HepG2 (cell line): ENCODE data around the gene SPTAN1. TPM values are rescaled to one million over a fixed set of nuclear protein-coding genes. Genes with fewer than 3 reads are reported as not detected.

ENCODE experiments used
- ATAC-seq: fragments of 200-7000 bp; cut with Tn5 transposase; 3 replicates; pipeline ENCODE4 v1.9.1; 2020; ENCODE audit warnings: mild to moderate bottlenecking, moderate library complexity
- BruUV-seq: library from RNA; stranded (reverse); fragments of 400-500 nt; replicated peaks from 2 replicates; lab custom pipeline; 2021; lab: Mats Ljungman, UMichigan
- CTCF ChIA-PET: fragments of 300-600 bp; formaldehyde crosslinking; extraction: SDS; loops from one replicate; lab custom pipeline; 2021; ENCODE audit warnings: low total read pairs, inconsistent platforms, low intra/inter-chr PET ratio; lab: Yijun Ruan, JAX
- POLR2A ChIA-PET: fragments of 350-600 bp; sonication (Branson Sonifier 250); formaldehyde crosslinking; loops from one replicate; lab custom pipeline; 2020; ENCODE audit warnings: antibody characterized with exemption, inconsistent platforms; lab: Yijun Ruan, JAX
- DNase-seq: peaks from one replicate; pipeline ENCODE4 v3.0.0-alpha.2; 2015; ENCODE audit warnings: low spot score
- FAIRE-seq: peaks from 3 replicates; lab custom pipeline; 2011; peaks lifted over from hg19 to GRCh38; lab: Jason Lieb, UNC
- H2AFZ ChIP-seq: one replicate; pipeline ENCODE4 v1.6.1; 2011; ENCODE audit warnings: low read length, inconsistent platforms
- H3K27ac ChIP-seq: fragments of 300-600 bp; 3 replicates; pipeline ENCODE4 v1.8.0; 2011; ENCODE audit warnings: mixed run types, mild to moderate bottlenecking, mixed read lengths, low read length, inconsistent platforms; ENCODE audit not compliant: insufficient read depth; ENCODE audit errors: extremely low read length
- H3K27me3 ChIP-seq, 2 experiments: fragments of 200-600 bp in 1 of 2; 2 replicates in 1 of 2; 3 replicates in 1 of 2; pipeline versions ENCODE4 v1.6.0 to v1.8.0; 2011; ENCODE audit warnings: low read length in 2 of 2, mild to moderate bottlenecking in 2 of 2, moderate library complexity in 2 of 2, inconsistent platforms in 1 of 2; ENCODE audit not compliant: insufficient read depth in 2 of 2, control insufficient read depth in 1 of 2
- H3K36me3 ChIP-seq, 2 experiments: fragments of 200-600 bp in 1 of 2; replicated peaks in 1 of 2; 2 replicates in 1 of 2; 3 replicates in 1 of 2; pipeline versions ENCODE4 v1.5.1 to v1.8.0; 2011; ENCODE audit warnings: low read length in 2 of 2, inconsistent platforms in 1 of 2; ENCODE audit not compliant: insufficient read depth in 2 of 2, control insufficient read depth in 1 of 2
- H3K4me1 ChIP-seq: 2 replicates; pipeline ENCODE4 v1.5.1; 2012; ENCODE audit warnings: low read length, inconsistent platforms; ENCODE audit not compliant: insufficient read depth
- H3K4me2 ChIP-seq: 2 replicates; pipeline ENCODE4 v1.6.0; 2011; ENCODE audit warnings: low read depth, low read length, inconsistent platforms
- H3K4me3 ChIP-seq, 3 experiments: fragments of 200-600 bp in 1 of 3; sonication (generic), shearing (Covaris generic) in 1 of 3; replicated peaks in 1 of 3; 2 replicates each; pipeline ENCODE4 v1.5.1; 2011 to 2016; ENCODE audit warnings: low read length in 3 of 3, inconsistent platforms in 2 of 3, low read depth in 2 of 3, mild to moderate bottlenecking in 2 of 3, control low read depth in 1 of 3, mixed read lengths in 1 of 3; ENCODE audit not compliant: insufficient read depth in 1 of 3
- H3K79me2 ChIP-seq: one replicate; pipeline ENCODE4 v1.6.1; 2011; ENCODE audit warnings: low read length, inconsistent platforms; ENCODE audit not compliant: insufficient read depth
- H3K9ac ChIP-seq: 2 replicates; pipeline ENCODE4 v1.6.0; 2011; ENCODE audit warnings: mild to moderate bottlenecking, low read depth, low read length, inconsistent platforms; ENCODE audit not compliant: insufficient read depth
- H3K9me3 ChIP-seq: 2 replicates; pipeline ENCODE4 v1.5.1; 2012; ENCODE audit warnings: mild to moderate bottlenecking, low read length
- H4K20me1 ChIP-seq: 2 replicates; pipeline ENCODE4 v1.6.0; 2011; ENCODE audit warnings: inconsistent platforms, mild to moderate bottlenecking, low read length, moderate library complexity; ENCODE audit not compliant: insufficient read depth
- AKAP8 ChIP-seq: sonication (generic); formaldehyde crosslinking; IDR thresholded peaks from 2 replicates; pipeline ENCODE4 v1.5.1; 2020; ENCODE audit warnings: mild to moderate bottlenecking, missing genetic modification reagents
- HMG20A ChIP-seq: IDR thresholded peaks from 2 replicates; pipeline ENCODE4 v1.6.1; 2016; ENCODE audit warnings: borderline replicate concordance
- KAT8 ChIP-seq: IDR thresholded peaks from 2 replicates; pipeline ENCODE4 v1.6.1; 2016; ENCODE audit warnings: missing genetic modification reagents, missing compliant biosample characterization
- MTA3 ChIP-seq: sonication (generic); formaldehyde crosslinking; IDR thresholded peaks from 2 replicates; pipeline ENCODE4 v1.4.0; 2020; ENCODE audit warnings: missing genetic modification reagents
- NFKBIZ ChIP-seq: IDR thresholded peaks from 2 replicates; pipeline ENCODE4 v1.6.1; 2018; ENCODE audit warnings: missing genetic modification reagents, missing compliant biosample characterization
- RELA ChIP-seq: sonication (generic); formaldehyde crosslinking; IDR thresholded peaks from 2 replicates; pipeline ENCODE4 v1.4.0; 2020; ENCODE audit warnings: missing genetic modification reagents
- SUZ12 ChIP-seq: fragments of 150-350 bp; IDR thresholded peaks from 2 replicates; pipeline ENCODE4 v1.6.1; 2014; ENCODE audit warnings: low read depth, low read length
- YEATS4 ChIP-seq: sonication (generic); formaldehyde crosslinking; IDR thresholded peaks from 2 replicates; pipeline ENCODE4 v1.4.0; 2020; ENCODE audit warnings: missing genetic modification reagents, borderline replicate concordance
- ZNF282 ChIP-seq: fragments of 450-650 bp; IDR thresholded peaks from 2 replicates; pipeline ENCODE4 v1.6.1; 2018; ENCODE audit not compliant: partially characterized antibody
- ZNF317 ChIP-seq: sonication (generic); formaldehyde crosslinking; IDR thresholded peaks from 2 replicates; pipeline ENCODE4 v1.5.0; 2020; ENCODE audit warnings: mild to moderate bottlenecking, missing genetic modification reagents
- ZNF343 ChIP-seq: sonication (generic); formaldehyde crosslinking; IDR thresholded peaks from 2 replicates; pipeline ENCODE4 v1.4.0; 2020; ENCODE audit warnings: mild to moderate bottlenecking, missing genetic modification reagents
- ZNF367 ChIP-seq: sonication (generic); formaldehyde crosslinking; IDR thresholded peaks from 2 replicates; pipeline ENCODE4 v1.4.0; 2020; ENCODE audit warnings: missing genetic modification reagents, borderline replicate concordance
- ZNF468 ChIP-seq: sonication (generic); formaldehyde crosslinking; IDR thresholded peaks from 2 replicates; pipeline ENCODE4 v1.8.0; 2022; ENCODE audit warnings: mild to moderate bottlenecking, moderate library complexity, missing genetic modification reagents
- ZNF501 ChIP-seq: sonication (generic); formaldehyde crosslinking; IDR thresholded peaks from 2 replicates; pipeline ENCODE4 v1.5.1; 2020; ENCODE audit warnings: mild to moderate bottlenecking, moderate library complexity, missing genetic modification reagents
- ZNF792 ChIP-seq: IDR thresholded peaks from 2 replicates; pipeline ENCODE4 v1.6.1; 2016
- ZNF879 ChIP-seq: sonication (generic); formaldehyde crosslinking; IDR thresholded peaks from 2 replicates; pipeline ENCODE4 v1.8.1; 2023; ENCODE audit warnings: missing genetic modification reagents
- ZSCAN22 ChIP-seq: sonication (generic); formaldehyde crosslinking; IDR thresholded peaks from 2 replicates; pipeline ENCODE4 v1.4.0; 2020; ENCODE audit warnings: mild to moderate bottlenecking, missing genetic modification reagents
- WGBS: methylation state at CpG from one replicate; pipeline ENCODE4 v1.1.6; 2017; ENCODE audit warnings: low lambda C conversion rate; 5-methylcytosine and 5-hydroxymethylcytosine counted together
- in situ Hi-C: cut with HindIII; loops from 2 replicates; pipeline ENCODE4 v1.10.0; 2017; ENCODE audit warnings: low pct_unique_long_range_greater_than_20kb; ENCODE audit not compliant: extremely low pct_ligation_motif_present
- intact Hi-C: fragments of 100-400 bp; cut with micrococcal nuclease; formaldehyde crosslinking; loops from one replicate; pipeline ENCODE4 v1.10.0; 2022; ENCODE audit not compliant: unreplicated experiment
- polyA plus RNA-seq, 8 experiments: library from polyadenylated mRNA; depleted of rRNA in 3 of 8; stranded (reverse) in 7 of 8; unstranded in 1 of 8; fragments of >200 nt; fragmentation: Illumina TruSeq in 4 of 8; extraction: Trizol in 4 of 8; gene quantifications; 2 replicates each; pipeline versions ENCODE4 v1.2.1 to v1.2.3, GENCODE V29; 2011 to 2016; ENCODE audit warnings: low read depth in 4 of 8, missing spikeins in 1 of 8, mixed read lengths in 1 of 8; ENCODE audit not compliant: insufficient read depth in 1 of 8
- total RNA-seq, 5 experiments: library from RNA; depleted of rRNA; stranded (reverse); fragments of >200 nt; fragmentation: Illumina TruSeq; extraction: Trizol; gene quantifications; 2 replicates each; pipeline ENCODE4 v1.2.3, GENCODE V29; 2016; ENCODE audit warnings: low read depth in 1 of 5
- TF ChIP-seq, protein P1 (sequence below): sonication (generic); formaldehyde crosslinking; IDR thresholded peaks from 2 replicates; pipeline ENCODE4 v1.5.1; 2020; ENCODE audit warnings: mild to moderate bottlenecking, missing genetic modification reagents, borderline replicate concordance
- TF ChIP-seq, protein P2 (sequence below): IDR thresholded peaks from 2 replicates; pipeline ENCODE4 v1.6.1; 2016; ENCODE audit warnings: missing genetic modification reagents, missing compliant biosample characterization

The SPTAN1 gene
- total and polyA plus RNA-seq, 2 of the 13 experiments (the other 11 are each of a cell fraction or from before 2014, with no cell fraction given) = 106 to 111 TPM

DNA sequence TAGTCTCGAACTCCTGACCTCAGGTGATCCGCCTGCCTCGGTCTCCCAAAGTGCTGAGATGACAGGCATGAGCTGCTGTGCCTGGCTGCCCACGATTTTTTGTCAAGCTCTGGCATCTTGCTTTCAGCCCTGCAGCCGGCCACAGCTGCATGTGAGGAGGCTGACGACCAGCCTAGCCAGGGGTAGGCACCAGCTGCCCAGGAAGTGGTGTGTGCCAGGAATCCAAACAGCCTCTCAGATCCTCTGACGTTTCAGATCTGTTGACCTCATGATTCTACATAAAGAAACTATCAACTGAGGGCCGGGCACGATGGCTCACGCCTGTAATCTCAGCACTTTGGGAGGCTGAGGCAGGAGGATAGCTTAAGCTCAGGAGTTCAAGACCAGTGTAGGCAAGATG lies 85.3 kb downstream of the SPTAN1 start:
- TF ChIP-seq RELA = no peak
- no peak for TF ChIP-seq ZNF879
- TF ChIP-seq ZNF792 (CRISPR knock-in tag) = no peak
- no peak for TF ChIP-seq ZNF367 (CRISPR knock-in tag)
- no peak for TF ChIP-seq NFKBIZ
- no peak for TF ChIP-seq ZNF282
- no peak for TF ChIP-seq ZNF343 (CRISPR knock-in tag)
- no peaks in the 10 kb centered on the region for H4K20me1 ChIP-seq
- DNase-seq (no peak), ATAC-seq (no peak), FAIRE-seq (no peak)
- no peaks in the 10 kb centered on the region for H3K27me3 ChIP-seq
- H3K9ac ChIP-seq = no peak overlapping the region
- in situ Hi-C loops (no loop called here), intact Hi-C loops (loop anchor here (2.0 to 5.0 kb wide), 3 partner anchors 50 to 85 kb away; partner anchors contain the start of genes PKN3, SET and SPTAN1)
- no peak overlapping the region for H2AFZ ChIP-seq
- no peak overlapping the region for H3K4me2 ChIP-seq
- H3K36me3 ChIP-seq = peaks cover 8 to 25% of the 10 kb centered on the region in 2 experiments; a peak in 4 of 5 replicates
- 91% methylated on average over 10 of the region's 10 CpGs for WGBS
- POLR2A ChIA-PET = no interaction called here
- H3K27ac ChIP-seq = no peak overlapping the region
- no TSS peak for BruUV-seq
- no peaks in the 10 kb centered on the region for H3K9me3 ChIP-seq
- H3K79me2 ChIP-seq = no peaks in the 10 kb centered on the region
- H3K4me3 ChIP-seq = no peak overlapping the region
- H3K4me1 ChIP-seq = peaks cover 21% of the 10 kb centered on the region
- CTCF ChIA-PET = no interaction called here

DNA sequence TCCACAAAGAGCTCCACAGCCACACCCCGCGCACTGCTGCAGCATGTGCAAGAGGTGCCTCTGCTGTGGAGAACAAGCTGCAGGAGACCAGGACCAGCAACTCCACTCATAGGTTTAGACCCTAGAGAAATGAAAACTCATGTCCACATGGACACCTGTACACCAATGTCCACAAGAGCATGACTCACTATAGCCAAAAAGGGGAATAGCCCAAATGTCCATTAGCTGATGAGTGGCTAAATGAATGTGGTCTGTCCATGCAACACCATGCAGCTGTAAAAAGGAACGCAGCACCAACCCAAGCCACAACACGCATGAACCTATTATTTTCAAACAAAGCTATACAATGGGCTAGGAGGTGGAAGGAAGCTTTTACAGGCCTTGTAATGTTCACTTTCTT lies 86.2 kb downstream of the SPTAN1 start:
- H3K9ac ChIP-seq = no peak overlapping the region
- no peak for FAIRE-seq
- H3K4me3 ChIP-seq = no peak overlapping the region
- intact Hi-C loops = loop anchor here (5.0 kb wide), 2 partner anchors 49 to 64 kb away; partner anchors contain the start of genes PKN3 and SET
- in situ Hi-C loops = no loop called here
- no peaks in the 10 kb centered on the region for H3K9me3 ChIP-seq
- no peak overlapping the region for H2AFZ ChIP-seq
- H3K4me1 ChIP-seq = peaks cover 21% of the 10 kb centered on the region
- no peaks in the 10 kb centered on the region for H4K20me1 ChIP-seq
- H3K27me3 ChIP-seq = no peaks in the 10 kb centered on the region
- no TSS peak for BruUV-seq
- H3K27ac ChIP-seq = no peak overlapping the region
- peaks cover 6 to 21% of the 10 kb centered on the region in 2 experiments; a peak in 4 of 5 replicates for H3K36me3 ChIP-seq
- DNase-seq = no peak
- no peak for ATAC-seq
- ChIA-PET CTCF (no interaction called here), POLR2A (no interaction called here)
- H3K79me2 ChIP-seq = no peaks in the 10 kb centered on the region
- 98% methylated on average over 4 of the region's 4 CpGs for WGBS
- H3K4me2 ChIP-seq = no peak overlapping the region
- no peak for TF ChIP-seq ZNF468 (CRISPR knock-in tag)
- no peak for TF ChIP-seq HMG20A
- TF ChIP-seq ZNF501 (CRISPR knock-in tag) = no peak
- TF ChIP-seq, protein P1, sequence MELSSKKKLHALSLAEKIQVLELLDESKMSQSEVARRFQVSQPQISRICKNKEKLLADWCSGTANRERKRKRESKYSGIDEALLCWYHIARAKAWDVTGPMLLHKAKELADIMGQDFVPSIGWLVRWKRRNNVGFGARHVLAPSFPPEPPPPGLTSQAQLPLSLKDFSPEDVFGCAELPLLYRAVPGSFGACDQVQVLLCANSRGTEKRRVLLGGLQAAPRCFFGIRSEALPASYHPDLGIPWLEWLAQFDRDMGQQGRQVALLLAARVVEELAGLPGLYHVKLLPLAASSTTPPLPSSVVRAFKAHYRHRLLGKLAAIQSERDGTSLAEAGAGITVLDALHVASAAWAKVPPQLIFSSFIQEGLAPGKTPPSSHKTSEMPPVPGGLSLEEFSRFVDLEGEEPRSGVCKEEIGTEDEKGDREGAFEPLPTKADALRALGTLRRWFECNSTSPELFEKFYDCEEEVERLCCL = no peak
- no peak for TF ChIP-seq MTA3 (CRISPR knock-in tag)
- no peak for TF ChIP-seq YEATS4 (CRISPR knock-in tag)
- TF ChIP-seq, protein P2, sequence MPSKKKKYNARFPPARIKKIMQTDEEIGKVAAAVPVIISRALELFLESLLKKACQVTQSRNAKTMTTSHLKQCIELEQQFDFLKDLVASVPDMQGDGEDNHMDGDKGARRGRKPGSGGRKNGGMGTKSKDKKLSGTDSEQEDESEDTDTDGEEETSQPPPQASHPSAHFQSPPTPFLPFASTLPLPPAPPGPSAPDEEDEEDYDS (CRISPR knock-in tag) = no peak
- no peak for TF ChIP-seq ZNF317 (CRISPR knock-in tag)
- no peak for TF ChIP-seq ZSCAN22 (CRISPR knock-in tag)
- no peak for TF ChIP-seq SUZ12
- no peak for TF ChIP-seq AKAP8
- TF ChIP-seq KAT8 (CRISPR knock-in tag) = no peak
